ENCODE data around the gene VTI1B. TPM values are rescaled to one million over a fixed set of nuclear protein-coding genes. Genes with fewer than 3 reads are reported as not detected.
"Not testable (repeated sequence)": the region's sequence is repeated elsewhere in the genome, so short reads cannot be mapped to it uniquely, and the experiment has no call there.

Gene VTI1B
- total RNA-seq, 1 donor from 2014 or later, result 69.8 TPM

- Mint-ChIP-seq H3K9me3 (no peaks in the 10 kb centered on the region), H3K27me3 (ENCODE audit: insufficient read depth, low read depth) (no peaks in the 10 kb centered on the region)
- H3K36me3 ChIP-seq, result no peaks in the 10 kb centered on the region
Measured at GRCh38 chr14:67719866-67720265, 45.4 kb upstream of the VTI1B start.

GRCh38 chr14:67719385-67719784 lies 45.0 kb upstream of the VTI1B start:
- not testable (repeated sequence) for H3K9ac ChIP-seq; H3K4me1 Mint-ChIP-seq; H3K79me2 ChIP-seq (ENCODE audit: low read depth); H3K36me3 ChIP-seq; H2AFZ ChIP-seq (replicated peaks); H3K27ac Mint-ChIP-seq; H3K4me1 ChIP-seq; H3K4me2 ChIP-seq; H3K9me3 ChIP-seq (ENCODE audit: low read depth); H3K27me3 ChIP-seq; H3K27me3 Mint-ChIP-seq (ENCODE audit: insufficient read depth, low read depth); H3K4me3 Mint-ChIP-seq; H3K27ac ChIP-seq; H3K9me3 Mint-ChIP-seq; DNase-seq (ENCODE audit: low spot score); H3F3A ChIP-seq (ENCODE audit: low read depth); H3K36me3 Mint-ChIP-seq; H3K4me3 ChIP-seq; H4K20me1 ChIP-seq (ENCODE audit: low read depth)

More at GRCh38 chr14:67719866-67720265, 45.4 kb upstream of the VTI1B start:
- Histone ChIP-seq H2AFZ (replicated peaks) (no peak overlapping the region), H3K9me3 (ENCODE audit: low read depth) (no peaks in the 10 kb centered on the region), H3K27me3 (peaks cover 10% of the 10 kb centered on the region), H3K27ac (no peak overlapping the region), H3K4me3 (no peak overlapping the region), H3K4me1 (no peaks in the 10 kb centered on the region), H4K20me1 (ENCODE audit: low read depth) (no peaks in the 10 kb centered on the region), H3K9ac (no peak overlapping the region), H3F3A (ENCODE audit: low read depth) (no peaks in the 10 kb centered on the region), H3K79me2 (ENCODE audit: low read depth) (no peaks in the 10 kb centered on the region), H3K4me2 (no peak overlapping the region)
- Mint-ChIP-seq H3K4me1 (no peaks in the 10 kb centered on the region), H3K27ac (no peak overlapping the region), H3K36me3 (no peaks in the 10 kb centered on the region), H3K4me3 (no peak overlapping the region)
- DNase-seq (ENCODE audit: low spot score), result no peak
- TF ChIP-seq EZH2phosphoT487 (IDR thresholded peaks at IDR 0.05) (no peak), EZH2 (IDR thresholded peaks at IDR 0.05) (no peak), CTCF (IDR thresholded peaks at IDR 0.05) (no peak)

- peaks cover 5% of the 10 kb centered on the region for H3K9me3 Mint-ChIP-seq
- Histone ChIP-seq H3K9me3 (ENCODE audit: low read depth) (no peaks in the 10 kb centered on the region), H3K4me3 (no peak overlapping the region), H3F3A (ENCODE audit: low read depth) (no peaks in the 10 kb centered on the region), H3K4me2 (no peak overlapping the region), H3K36me3 (no peaks in the 10 kb centered on the region), H3K27ac (no peak overlapping the region), H3K27me3 (peaks cover 10% of the 10 kb centered on the region), H2AFZ (replicated peaks) (no peak overlapping the region), H4K20me1 (ENCODE audit: low read depth) (no peaks in the 10 kb centered on the region), H3K9ac (no peak overlapping the region), H3K79me2 (ENCODE audit: low read depth) (no peaks in the 10 kb centered on the region), H3K4me1 (no peaks in the 10 kb centered on the region)
- H3K27me3 Mint-ChIP-seq (ENCODE audit: insufficient read depth, low read depth), result peaks cover 3% of the 10 kb centered on the region
- TF ChIP-seq CTCF (IDR thresholded peaks at IDR 0.05) (no peak), EZH2phosphoT487 (IDR thresholded peaks at IDR 0.05) (no peak), EZH2 (IDR thresholded peaks at IDR 0.05) (no peak)
- H3K4me3 Mint-ChIP-seq, result no peak overlapping the region
- no peak for DNase-seq (ENCODE audit: low spot score)
- no peaks in the 10 kb centered on the region for H3K36me3 Mint-ChIP-seq
- H3K4me1 Mint-ChIP-seq, result no peaks in the 10 kb centered on the region
- H3K27ac Mint-ChIP-seq, result no peak overlapping the region
Measured at GRCh38 chr14:67718265-67718664, 43.8 kb upstream of the VTI1B start.

- H3F3A ChIP-seq (ENCODE audit: low read depth), result no peaks in the 10 kb centered on the region
- peaks cover 10% of the 10 kb centered on the region for H3K27me3 ChIP-seq
- no peak overlapping the region for H3K27ac Mint-ChIP-seq
- no peaks in the 10 kb centered on the region for H4K20me1 ChIP-seq (ENCODE audit: low read depth)
- no peaks in the 10 kb centered on the region for H3K4me1 Mint-ChIP-seq
- H3K79me2 ChIP-seq (ENCODE audit: low read depth), result no peaks in the 10 kb centered on the region
- no peaks in the 10 kb centered on the region for H3K9me3 ChIP-seq (ENCODE audit: low read depth)
- no peak overlapping the region for H3K9ac ChIP-seq
- H3K9me3 Mint-ChIP-seq, result peaks cover 5% of the 10 kb centered on the region
- H3K36me3 ChIP-seq, result no peaks in the 10 kb centered on the region
- no peak overlapping the region for H3K27ac ChIP-seq
- no peaks in the 10 kb centered on the region for H3K36me3 Mint-ChIP-seq
- DNase-seq (ENCODE audit: low spot score), result no peak
- no peak overlapping the region for H3K4me3 ChIP-seq
- no peaks in the 10 kb centered on the region for H3K4me1 ChIP-seq
- H2AFZ ChIP-seq (replicated peaks), result no peak overlapping the region
- H3K4me3 Mint-ChIP-seq, result no peak overlapping the region
- no peak for TF ChIP-seq EZH2 (IDR thresholded peaks at IDR 0.05)
- TF ChIP-seq CTCF (IDR thresholded peaks at IDR 0.05), result no peak
- TF ChIP-seq EZH2phosphoT487 (IDR thresholded peaks at IDR 0.05), result no peak
- H3K4me2 ChIP-seq, result no peak overlapping the region
- peaks cover 3% of the 10 kb centered on the region for H3K27me3 Mint-ChIP-seq (ENCODE audit: insufficient read depth, low read depth)
Measured at GRCh38 chr14:67717048-67717447, 42.6 kb upstream of the VTI1B start.

Data from neural progenitor cell (in vitro differentiated cells).